IPS-18c (cell line): Measurements from ENCODE around the gene AFF2.

ENCODE experiments used
- H3K4me3 ChIP-seq: 2 replicates; pipeline ENCODE4 v1.7.0; 2013; ENCODE audit warnings: low read depth, mild to moderate bottlenecking, low read length, moderate library complexity; ENCODE audit not compliant: insufficient read depth
- H3K9me3 ChIP-seq: one replicate; pipeline ENCODE4 v1.6.1; 2013; ENCODE audit warnings: mild to moderate bottlenecking, low read length, moderate library complexity; ENCODE audit not compliant: control insufficient read depth, insufficient read depth

The AFF2 gene

GRCh38 chrX:148523303-148524080, 23.1 kb downstream of the AFF2 start:
- Histone ChIP-seq H3K4me3 (no peak overlapping the region), H3K9me3 (peaks cover 4% of the 10 kb centered on the region)

GRCh38 chrX:148530464-148531077, 30.2 kb downstream of the AFF2 start:
- no peaks in the 10 kb centered on the region for H3K9me3 ChIP-seq
- no peak overlapping the region for H3K4me3 ChIP-seq

DNA sequence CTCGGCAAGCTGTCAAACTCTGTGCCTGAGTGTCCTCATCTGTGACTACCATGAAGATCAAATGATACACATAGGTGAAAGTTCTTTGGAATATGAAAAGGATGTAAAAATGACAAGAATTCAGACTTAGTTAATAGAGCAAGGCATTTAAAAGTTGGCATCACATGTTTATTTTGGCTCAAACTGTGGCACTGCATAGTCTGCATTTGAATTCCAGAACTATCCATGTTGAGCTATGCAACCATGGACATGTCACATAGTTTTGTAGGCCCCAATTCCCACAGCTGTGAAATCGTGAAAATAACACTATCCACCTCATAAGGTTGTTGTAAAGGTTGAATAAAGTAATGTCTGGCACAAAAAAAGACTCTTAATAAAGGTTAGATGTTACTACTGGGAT, 33.9 kb downstream of the AFF2 start:
- no peaks in the 10 kb centered on the region for H3K9me3 ChIP-seq
- H3K4me3 ChIP-seq = no peak overlapping the region

GRCh38 chrX:148535639-148536038, 35.2 kb downstream of the AFF2 start:
- Histone ChIP-seq H3K4me3 (no peak overlapping the region), H3K9me3 (no peaks in the 10 kb centered on the region)

GRCh38 chrX:148536961-148537360, 36.5 kb downstream of the AFF2 start:
- Histone ChIP-seq H3K4me3 (no peak overlapping the region), H3K9me3 (no peaks in the 10 kb centered on the region)

GRCh38 chrX:148537556-148538182, 37.3 kb downstream of the AFF2 start:
- no peak overlapping the region for H3K4me3 ChIP-seq
- H3K9me3 ChIP-seq = no peaks in the 10 kb centered on the region

GRCh38 chrX:148538582-148538981, 38.2 kb downstream of the AFF2 start:
- Histone ChIP-seq H3K4me3 (no peak overlapping the region), H3K9me3 (no peaks in the 10 kb centered on the region)

GRCh38 chrX:148540114-148540513, 39.7 kb downstream of the AFF2 start:
- Histone ChIP-seq H3K4me3 (no peak overlapping the region), H3K9me3 (no peaks in the 10 kb centered on the region)

DNA sequence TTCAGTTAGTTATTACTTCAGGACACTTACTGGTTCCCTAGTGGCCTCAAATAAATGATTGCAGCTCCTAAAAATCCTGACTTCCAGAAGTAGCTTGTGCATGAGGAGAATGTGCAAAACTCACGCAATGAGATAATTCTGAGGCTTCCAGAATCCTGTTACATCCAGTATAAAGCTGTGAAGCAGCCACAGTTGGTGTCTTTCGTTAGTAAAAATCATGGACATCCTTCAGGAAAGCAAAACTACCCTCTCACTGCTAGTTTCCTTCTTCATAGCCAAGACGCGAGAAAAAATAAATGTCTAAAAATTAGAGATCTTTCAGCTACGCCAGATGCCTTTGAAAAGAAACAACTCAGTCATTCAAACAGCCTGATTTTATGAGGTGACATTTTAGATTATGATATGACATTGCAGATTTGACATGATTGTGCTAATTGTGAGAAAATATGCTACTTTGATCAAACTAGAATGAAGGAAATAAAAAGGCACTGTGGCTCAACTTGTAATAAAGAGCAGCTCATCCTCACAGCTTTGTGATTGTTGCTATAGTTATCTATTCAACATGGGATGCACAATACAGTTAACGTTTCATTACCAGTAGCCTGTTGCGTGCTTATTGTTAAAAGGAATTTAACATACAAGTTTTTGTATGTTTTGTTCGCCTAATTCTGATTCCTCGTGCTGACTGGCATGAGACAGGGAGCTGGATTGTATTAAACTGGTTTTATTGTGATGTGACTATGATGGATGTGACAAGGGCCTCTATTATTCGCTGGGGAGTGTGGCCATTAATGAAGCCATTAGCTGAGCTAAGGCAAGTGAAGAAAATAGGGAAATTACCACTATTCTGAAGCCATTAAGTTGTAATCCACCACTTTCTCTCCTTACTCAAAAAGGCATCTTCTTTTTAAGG, 40.5 kb downstream of the AFF2 start:
- H3K9me3 ChIP-seq = no peaks in the 10 kb centered on the region
- no peak overlapping the region for H3K4me3 ChIP-seq

- H3K4me3 ChIP-seq = no peak overlapping the region
- H3K9me3 ChIP-seq = no peaks in the 10 kb centered on the region
Observed at GRCh38 chrX:148541584-148541940, 41.1 kb downstream of the AFF2 start.

DNA sequence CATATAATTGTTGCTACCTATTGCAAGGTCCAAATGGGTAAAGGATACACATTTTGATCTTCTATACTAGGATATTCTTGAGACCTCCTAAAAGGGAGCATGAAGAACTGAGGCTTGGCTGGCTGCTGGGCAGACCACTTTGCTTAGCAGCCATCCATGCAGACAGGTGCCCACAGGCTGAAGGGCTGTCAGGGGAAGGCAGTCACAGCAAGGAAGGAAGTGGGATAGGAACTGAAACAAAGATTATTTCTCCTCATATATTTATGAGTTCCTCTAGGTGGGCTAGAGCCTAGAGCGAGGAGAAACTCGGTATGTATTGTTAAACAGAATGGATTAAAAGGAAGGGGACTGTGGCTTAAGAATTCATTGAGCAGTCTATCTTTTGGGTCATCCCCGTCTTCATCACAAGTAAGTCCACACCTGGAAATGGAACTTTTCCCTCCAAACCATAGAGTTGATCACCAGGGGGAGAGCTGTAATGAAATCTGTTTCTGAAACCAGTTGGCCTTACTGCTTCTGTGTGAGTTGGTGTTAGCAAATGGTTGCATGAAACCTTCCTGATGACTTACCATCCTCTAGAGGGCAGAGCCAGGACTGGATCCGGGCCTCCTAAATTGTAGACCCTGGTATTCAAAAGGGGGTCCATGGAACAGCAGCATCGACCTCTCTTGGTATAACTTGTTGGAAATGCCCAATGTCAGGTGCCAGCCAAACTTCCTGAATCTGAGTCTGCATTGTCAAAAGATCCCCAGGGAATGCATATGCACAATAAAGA, 42.3 kb downstream of the AFF2 start:
- no peak overlapping the region for H3K4me3 ChIP-seq
- no peaks in the 10 kb centered on the region for H3K9me3 ChIP-seq

- Histone ChIP-seq H3K9me3 (peaks cover 3% of the 10 kb centered on the region), H3K4me3 (no peak overlapping the region)
Observed at GRCh38 chrX:148552775-148553174, 52.4 kb downstream of the AFF2 start.

DNA sequence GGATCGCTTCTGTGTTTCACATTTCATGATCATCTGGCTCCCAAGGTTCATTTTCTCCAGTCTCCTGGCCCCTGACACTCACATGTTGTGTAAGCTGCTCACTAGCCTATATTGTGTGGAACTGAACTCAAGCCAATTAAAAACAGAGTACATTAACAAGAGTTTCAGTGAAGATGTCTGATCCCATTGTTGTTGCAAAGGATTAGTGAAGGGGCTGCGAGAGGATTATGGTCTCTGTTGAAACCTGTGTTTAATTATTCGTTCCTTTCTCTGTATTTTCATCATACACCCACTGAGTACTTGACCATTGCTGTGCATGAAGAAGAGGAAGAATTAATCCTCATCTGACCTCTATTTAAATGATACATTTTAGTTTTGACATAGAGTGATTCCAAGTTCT, 54.7 kb downstream of the AFF2 start:
- Histone ChIP-seq H3K9me3 (peaks cover 3% of the 10 kb centered on the region), H3K4me3 (no peak overlapping the region)

GRCh38 chrX:148555571-148556243, 55.3 kb downstream of the AFF2 start:
- H3K4me3 ChIP-seq = no peak overlapping the region
- H3K9me3 ChIP-seq = peaks cover 3% of the 10 kb centered on the region

DNA sequence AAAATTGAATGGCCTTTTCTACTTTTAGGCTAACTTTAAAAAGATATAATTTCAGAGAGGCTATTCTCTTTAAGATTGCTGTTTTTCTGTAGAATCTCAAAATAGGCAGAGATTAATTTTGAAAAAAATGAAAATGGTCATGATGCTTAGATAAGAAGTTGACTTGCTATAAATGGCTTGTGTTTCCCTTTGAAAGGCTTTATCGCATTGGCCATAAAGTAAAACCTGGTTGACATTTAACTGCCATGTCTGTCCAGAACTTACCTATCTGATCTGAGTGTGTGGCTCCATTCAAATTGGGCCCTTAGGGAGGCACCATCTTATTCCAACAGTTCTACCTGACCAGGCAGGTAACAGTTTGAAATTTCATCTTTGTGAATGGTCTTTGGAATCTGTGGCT, 56.1 kb downstream of the AFF2 start:
- Histone ChIP-seq H3K9me3 (peaks cover 3% of the 10 kb centered on the region), H3K4me3 (no peak overlapping the region)

GRCh38 chrX:148562846-148563245, 62.4 kb downstream of the AFF2 start:
- Histone ChIP-seq H3K4me3 (no peak overlapping the region), H3K9me3 (peaks cover 2% of the 10 kb centered on the region)
